Right renal cortex interstitium (tissue), 3 donors: Measurements from ENCODE around the gene KCTD1. TPM values are rescaled to one million over a fixed set of nuclear protein-coding genes. Genes with fewer than 3 reads are reported as not detected.

Experiments
- DNase-seq, 3 donors: peaks; one replicate each; pipeline ENCODE4 v3.0.0-alpha.2; 2013; ENCODE audit warnings: low read depth in 3 of 3, low spot score in 2 of 3
- polyA plus RNA-seq, 3 donors: library from polyadenylated mRNA; unstranded; fragments of 120-200 nt; gene quantifications; one replicate each; pipeline ENCODE4 v1.2.1, GENCODE V29; 2013; ENCODE audit not compliant: insufficient read length in 3 of 3

KCTD1 gene
- polyA plus RNA-seq, 3 donors = 70.3 to 79.6 (median 77.8) TPM

GRCh38 chr18:26550998-26551694, 2.8 kb upstream of the KCTD1 start:
- DNase-seq = no peak

GRCh38 chr18:26549263-26550094, 1.1 kb upstream of the KCTD1 start:
- peak in 1 of 3 donors; percentile 48 for DNase-seq

- peak in 2 of 3 donors; percentile 62 to 71 for DNase-seq
Observed at GRCh38 chr18:26547646-26548414, 523 bp downstream of the KCTD1 start.

- DNase-seq = no peak
Observed at GRCh38 chr18:26546875-26547645, 1.3 kb downstream of the KCTD1 start.

- DNase-seq = no peak
Observed at GRCh38 chr18:26546170-26546874, 2.0 kb downstream of the KCTD1 start.

- DNase-seq = no peak
Observed at GRCh38 chr18:26545335-26546123, 2.8 kb downstream of the KCTD1 start.

- no peak for DNase-seq
Observed at GRCh38 chr18:26544451-26544850, 3.9 kb downstream of the KCTD1 start.

GRCh38 chr18:26543373-26543772, 5.0 kb downstream of the KCTD1 start:
- DNase-seq = no peak

GRCh38 chr18:26540043-26540628, 8.2 kb downstream of the KCTD1 start:
- no peak for DNase-seq

GRCh38 chr18:26538524-26538923, 9.8 kb downstream of the KCTD1 start:
- DNase-seq = no peak

GRCh38 chr18:26536664-26537063, 11.7 kb downstream of the KCTD1 start:
- DNase-seq = no peak

GRCh38 chr18:26536032-26536431, 12.3 kb downstream of the KCTD1 start:
- no peak for DNase-seq

- DNase-seq = no peak
Observed at GRCh38 chr18:26535630-26536029, 12.7 kb downstream of the KCTD1 start.

- no peak for DNase-seq
Observed at GRCh38 chr18:26532367-26533340, 15.7 kb downstream of the KCTD1 start.

- no peak for DNase-seq
Observed at GRCh38 chr18:26531605-26532298, 16.6 kb downstream of the KCTD1 start.

GRCh38 chr18:26526966-26527234, 21.5 kb downstream of the KCTD1 start:
- no peak for DNase-seq
